Endothelial cell (in vitro differentiated cells): ENCODE measurements around the gene VPS45. TPM values are rescaled to one million over a fixed set of nuclear protein-coding genes. Genes with fewer than 3 reads are reported as not detected.
A peak's percentile ranks its signal among the peaks of the same experiment; 100 is the strongest.

ENCODE experiments used
- DNase-seq: peaks from one replicate; pipeline ENCODE4 v3.0.0; 2021; ENCODE audit warnings: low spot score
- H3K27ac Mint-ChIP-seq: one replicate; pipeline ENCODE4 v1.8.0; 2021; ENCODE audit warnings: mixed read lengths, inconsistent platforms; ENCODE audit not compliant: unreplicated experiment
- H3K27me3 Mint-ChIP-seq: one replicate; pipeline ENCODE4 v1.8.0; 2021; ENCODE audit warnings: mild to moderate bottlenecking, moderate library complexity, mixed read lengths, inconsistent platforms; ENCODE audit not compliant: unreplicated experiment
- H3K36me3 Mint-ChIP-seq: one replicate; pipeline ENCODE4 v1.8.0; 2021; ENCODE audit warnings: mild to moderate bottlenecking, low read depth, mixed read lengths, inconsistent platforms; ENCODE audit not compliant: unreplicated experiment
- H3K4me1 Mint-ChIP-seq: one replicate; pipeline ENCODE4 v1.8.0; 2021; ENCODE audit warnings: mild to moderate bottlenecking, mixed read lengths, inconsistent platforms; ENCODE audit not compliant: unreplicated experiment
- H3K4me3 Mint-ChIP-seq: one replicate; pipeline ENCODE4 v1.8.0; 2021; ENCODE audit warnings: mild to moderate bottlenecking, mixed read lengths, inconsistent platforms; ENCODE audit not compliant: unreplicated experiment
- H3K9me3 Mint-ChIP-seq: one replicate; pipeline ENCODE4 v1.8.0; 2021; ENCODE audit warnings: mixed read lengths, inconsistent platforms; ENCODE audit not compliant: unreplicated experiment
- CTCF ChIP-seq: fragments of 200-600 bp; sonication (generic); IDR thresholded peaks from one replicate; pipeline ENCODE4 v1.5.0; 2021; ENCODE audit warnings: antibody characterized with exemption; ENCODE audit not compliant: unreplicated experiment
- total RNA-seq: library from RNA; stranded (reverse); fragmentation: NEBNext Ultra II Directional; extraction: Animal tissue kit (Norgen Biotek cat#: 25700); gene quantifications from one replicate; pipeline ENCODE4 v1.2.1, GENCODE V29; 2021; ENCODE audit not compliant: unreplicated experiment

VPS45 gene
- total RNA-seq, 1 donor from 2014 or later: 32.5 TPM

GRCh38 chr1:150161747-150162581, 94.4 kb downstream of the VPS45 start:
- no peak overlapping the region for H3K4me3 Mint-ChIP-seq
- H3K36me3 Mint-ChIP-seq: peaks cover 34% of the 10 kb centered on the region
- peaks cover 46% of the 10 kb centered on the region for H3K4me1 Mint-ChIP-seq
- no peak for TF ChIP-seq CTCF
- H3K27ac Mint-ChIP-seq: peak overlapping the region; percentile 98
- H3K27me3 Mint-ChIP-seq: peaks cover 17% of the 10 kb centered on the region
- no peaks in the 10 kb centered on the region for H3K9me3 Mint-ChIP-seq
- no peak for DNase-seq

GRCh38 chr1:150162582-150162861, 94.9 kb downstream of the VPS45 start:
- no peak for TF ChIP-seq CTCF
- Mint-ChIP-seq H3K9me3 (no peaks in the 10 kb centered on the region), H3K27ac (peak overlapping the region; percentile 98), H3K4me3 (no peak overlapping the region), H3K4me1 (peaks cover 46% of the 10 kb centered on the region), H3K27me3 (peaks cover 17% of the 10 kb centered on the region), H3K36me3 (peaks cover 29% of the 10 kb centered on the region)
- no peak for DNase-seq

- DNase-seq: peak; percentile 38
- H3K36me3 Mint-ChIP-seq: peaks cover 23% of the 10 kb centered on the region
- peak overlapping the region; percentile 56 for H3K4me3 Mint-ChIP-seq
- peak overlapping the region; percentile 98 for H3K27ac Mint-ChIP-seq
- TF ChIP-seq CTCF: no peak
- H3K27me3 Mint-ChIP-seq: peaks cover 20% of the 10 kb centered on the region
- H3K4me1 Mint-ChIP-seq: peaks cover 43% of the 10 kb centered on the region
- no peaks in the 10 kb centered on the region for H3K9me3 Mint-ChIP-seq
Observed at GRCh38 chr1:150162862-150163706, 95.5 kb downstream of the VPS45 start.

- Mint-ChIP-seq H3K36me3 (peaks cover 19% of the 10 kb centered on the region), H3K27me3 (peaks cover 19% of the 10 kb centered on the region), H3K27ac (no peak overlapping the region), H3K4me1 (peaks cover 40% of the 10 kb centered on the region), H3K4me3 (no peak overlapping the region), H3K9me3 (no peaks in the 10 kb centered on the region)
- TF ChIP-seq CTCF: no peak
- DNase-seq: no peak
Observed at GRCh38 chr1:150164224-150164623, 96.6 kb downstream of the VPS45 start.

- no peak for DNase-seq
- TF ChIP-seq CTCF: no peak
- H3K9me3 Mint-ChIP-seq: no peaks in the 10 kb centered on the region
- H3K27me3 Mint-ChIP-seq: peaks cover 17% of the 10 kb centered on the region
- H3K4me3 Mint-ChIP-seq: no peak overlapping the region
- H3K4me1 Mint-ChIP-seq: peaks cover 35% of the 10 kb centered on the region
- H3K27ac Mint-ChIP-seq: no peak overlapping the region
- peaks cover 14% of the 10 kb centered on the region for H3K36me3 Mint-ChIP-seq
Observed at GRCh38 chr1:150164779-150165178, 97.2 kb downstream of the VPS45 start.
